ENCODE measurements around the gene CORO6.

The CORO6 gene

GRCh38 chr17:29577001-29577370 lies 45.7 kb downstream of the CORO6 start:
- in situ Hi-C loops (cut with HindIII; ENCODE audit: low pct_ligation_motif_present, low sequenced_read_pairs) = no loop called here
- Histone ChIP-seq H3K27me3 (replicated peaks) (no peaks in the 10 kb centered on the region), H3K4me3 (ENCODE audit: low read depth, low read length) (no peak overlapping the region), H3K36me3 (replicated peaks) (peaks cover 50% of the 10 kb centered on the region), H3K27ac (no peak overlapping the region)
- DNase-seq = no peak
- TF ChIP-seq CTCF (IDR thresholded peaks at IDR 0.05; ENCODE audit: low read depth, low read length, missing control alignments) = no peak

- DNase-seq = no peak
- Histone ChIP-seq H3K27me3 (replicated peaks) (no peaks in the 10 kb centered on the region), H3K27ac (no peak overlapping the region), H3K4me3 (ENCODE audit: low read depth, low read length) (no peak overlapping the region), H3K36me3 (replicated peaks) (peaks cover 50% of the 10 kb centered on the region)
- no peak for TF ChIP-seq CTCF (IDR thresholded peaks at IDR 0.05; ENCODE audit: low read depth, low read length, missing control alignments)
- in situ Hi-C loops (cut with HindIII; ENCODE audit: low pct_ligation_motif_present, low sequenced_read_pairs) = no loop called here
Observed at GRCh38 chr17:29576214-29577000, 46.3 kb downstream of the CORO6 start.

- in situ Hi-C loops (cut with HindIII; ENCODE audit: low pct_ligation_motif_present, low sequenced_read_pairs) = no loop called here
- DNase-seq = no peak
- Histone ChIP-seq H3K27ac (no peak overlapping the region), H3K4me3 (ENCODE audit: low read depth, low read length) (no peak overlapping the region), H3K27me3 (replicated peaks) (no peaks in the 10 kb centered on the region), H3K36me3 (replicated peaks) (peaks cover 46% of the 10 kb centered on the region)
- no peak for TF ChIP-seq CTCF (IDR thresholded peaks at IDR 0.05; ENCODE audit: low read depth, low read length, missing control alignments)
Observed at GRCh38 chr17:29575511-29576213, 47.0 kb downstream of the CORO6 start.

GRCh38 chr17:29574732-29575510 lies 47.8 kb downstream of the CORO6 start:
- Histone ChIP-seq H3K36me3 (replicated peaks) (peaks cover 46% of the 10 kb centered on the region), H3K27ac (no peak overlapping the region), H3K27me3 (replicated peaks) (no peaks in the 10 kb centered on the region), H3K4me3 (ENCODE audit: low read depth, low read length) (no peak overlapping the region)
- no peak for TF ChIP-seq CTCF (IDR thresholded peaks at IDR 0.05; ENCODE audit: low read depth, low read length, missing control alignments)
- DNase-seq = no peak
- in situ Hi-C loops (cut with HindIII; ENCODE audit: low pct_ligation_motif_present, low sequenced_read_pairs) = no loop called here

GRCh38 chr17:29573871-29574731 lies 48.6 kb downstream of the CORO6 start:
- Histone ChIP-seq H3K4me3 (ENCODE audit: low read depth, low read length) (no peak overlapping the region), H3K27ac (no peak overlapping the region), H3K27me3 (replicated peaks) (no peaks in the 10 kb centered on the region), H3K36me3 (replicated peaks) (peaks cover 46% of the 10 kb centered on the region)
- in situ Hi-C loops (cut with HindIII; ENCODE audit: low pct_ligation_motif_present, low sequenced_read_pairs) = no loop called here
- no peak for DNase-seq
- no peak for TF ChIP-seq CTCF (IDR thresholded peaks at IDR 0.05; ENCODE audit: low read depth, low read length, missing control alignments)
